Astrocyte of the spinal cord (primary cell): ENCODE data around the gene SUDS3.
A peak's percentile ranks its signal among the peaks of the same experiment; 100 is the strongest.
"Not testable (repeated sequence)": the region's sequence is repeated elsewhere in the genome, so short reads cannot be mapped to it uniquely, and the experiment has no call there.

ENCODE experiments used
- DNase-seq: peaks from one replicate; pipeline ENCODE4 v3.0.0; 2011; ENCODE audit warnings: low read depth, low spot score
- H3K4me3 ChIP-seq: 2 replicates; pipeline ENCODE4 v1.5.1; 2011; ENCODE audit warnings: low read depth, mild to moderate bottlenecking, low read length, moderate library complexity
- CTCF ChIP-seq: IDR thresholded peaks from 2 replicates; pipeline ENCODE4 v1.5.1; 2012; ENCODE audit warnings: low read depth, mild to moderate bottlenecking, low read length, inconsistent platforms
- in situ Hi-C: cut with HindIII; loops from 2 replicates; pipeline ENCODE4 v1.10.0; 2017; ENCODE audit warnings: low sequenced_read_pairs

The SUDS3 gene

GRCh38 chr12:118402251-118402650, 25.9 kb downstream of the SUDS3 start:
- TF ChIP-seq CTCF = no peak
- in situ Hi-C loops = no loop called here
- DNase-seq = peak; percentile 79
- H3K4me3 ChIP-seq = no peak overlapping the region

GRCh38 chr12:118404876-118405521, 28.6 kb downstream of the SUDS3 start:
- in situ Hi-C loops = no loop called here
- no peak overlapping the region for H3K4me3 ChIP-seq
- DNase-seq = peak; percentile 64
- peak; percentile 73 for TF ChIP-seq CTCF

DNA sequence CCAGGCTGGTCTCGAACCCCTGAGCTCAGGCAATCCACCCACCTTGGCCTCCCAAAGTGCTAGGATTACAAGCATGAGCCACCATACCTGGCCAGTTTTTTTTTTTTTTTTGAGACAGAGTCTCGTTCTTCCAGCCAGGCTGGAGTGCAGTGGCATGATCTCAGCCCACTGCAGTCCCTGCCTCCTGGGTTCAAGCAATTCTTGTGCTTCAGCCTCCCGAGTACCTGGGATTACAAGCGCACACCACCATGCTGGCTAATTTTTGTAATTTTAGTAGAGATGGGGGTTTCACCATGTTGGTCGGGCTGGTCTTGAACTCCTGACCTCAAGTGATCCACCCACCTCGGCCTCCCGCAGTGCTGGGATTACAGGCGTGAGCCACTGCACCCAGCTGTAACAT, 31.9 kb downstream of the SUDS3 start:
- H3K4me3 ChIP-seq, DNase-seq, in situ Hi-C loops: not testable (repeated sequence)

GRCh38 chr12:118409834-118410233, 33.5 kb downstream of the SUDS3 start:
- H3K4me3 ChIP-seq = no peak overlapping the region
- in situ Hi-C loops = no loop called here
- no peak for DNase-seq
- TF ChIP-seq CTCF = no peak

DNA sequence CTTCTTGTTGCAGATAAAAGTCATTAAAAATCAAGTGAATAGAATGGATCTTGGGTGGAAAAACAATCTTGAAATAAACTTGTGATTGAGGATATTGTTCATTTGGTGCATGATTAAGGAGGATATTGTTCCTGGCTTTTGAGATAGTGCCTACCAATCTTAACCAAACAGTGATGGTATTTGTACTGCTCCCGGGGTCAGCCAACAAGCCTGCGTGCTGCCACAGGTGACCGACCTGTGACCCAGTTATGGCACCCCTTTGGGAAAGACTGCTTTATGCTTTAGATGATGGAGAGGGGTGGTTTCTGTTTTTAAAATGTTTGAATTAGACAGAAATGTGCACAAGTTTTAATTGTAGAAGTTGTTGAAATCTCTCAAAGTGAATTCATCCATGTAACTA, 41.6 kb downstream of the SUDS3 start:
- DNase-seq = no peak
- in situ Hi-C loops = no loop called here
- no peak overlapping the region for H3K4me3 ChIP-seq
- no peak for TF ChIP-seq CTCF

- in situ Hi-C loops = no loop called here
- TF ChIP-seq CTCF = no peak
- DNase-seq = peak; percentile 15
These were observed 42.2 kb downstream of the SUDS3 start for GRCh38 chr12:118418385-118419057.

DNA sequence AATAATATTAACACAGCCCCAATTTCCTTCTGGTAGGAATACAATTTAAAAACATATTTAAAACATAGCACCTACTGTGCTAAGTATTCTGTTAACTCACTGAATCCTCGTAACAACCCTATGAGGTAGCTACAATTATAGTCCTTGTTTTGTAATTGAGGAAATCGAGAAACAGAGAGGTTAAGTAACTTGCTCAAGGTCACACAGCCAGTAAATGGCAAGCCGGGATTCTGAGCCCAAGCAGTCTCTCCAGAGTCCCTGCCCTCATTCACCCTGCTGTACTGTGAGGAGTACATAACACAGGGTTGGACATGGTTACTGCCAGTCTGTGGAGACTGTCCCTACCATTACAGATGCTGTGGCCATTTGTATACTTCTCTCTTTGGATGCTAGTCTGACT, 44.3 kb downstream of the SUDS3 start:
- in situ Hi-C loops = no loop called here
- no peak overlapping the region for H3K4me3 ChIP-seq
- no peak for TF ChIP-seq CTCF
- DNase-seq = no peak

More at GRCh38 chr12:118418385-118419057, 42.2 kb downstream of the SUDS3 start:
- no peak overlapping the region for H3K4me3 ChIP-seq
